IMR-90 (cell line): Measurements from ENCODE around the gene FNBP1L. TPM values are rescaled to one million over a fixed set of nuclear protein-coding genes. Genes with fewer than 3 reads are reported as not detected.

Source experiments
- ATAC-seq: fragments of 200-7000 bp; cut with Tn5 transposase; 2 replicates; pipeline ENCODE4 v1.9.1; 2020; ENCODE audit warnings: low read depth, mild to moderate bottlenecking, moderate library complexity
- BruUV-seq: library from RNA; stranded (reverse); fragments of 400-500 nt; replicated peaks from 2 replicates; lab custom pipeline; 2021; lab: Mats Ljungman, UMichigan
- CTCF ChIA-PET: fragments of 300-600 bp; formaldehyde crosslinking; extraction: SDS; loops from one replicate; lab custom pipeline; 2021; ENCODE audit warnings: antibody characterized with exemption; lab: Yijun Ruan, JAX
- POLR2A ChIA-PET: fragments of 300-600 bp; sonication (Branson Sonifier 250); formaldehyde crosslinking; loops from one replicate; lab custom pipeline; 2022; ENCODE audit warnings: antibody characterized with exemption; ENCODE audit not compliant: unreplicated experiment; lab: Charles Lee
- DNase-seq: peaks from one replicate; pipeline ENCODE4 v3.0.0; 2013
- H2AFZ ChIP-seq: replicated peaks from 2 replicates; pipeline ENCODE3; 2013; ENCODE audit warnings: low read length, mild to moderate bottlenecking; ENCODE audit not compliant: poor library complexity
- H2AK5ac ChIP-seq: 2 replicates; pipeline ENCODE4 v1.6.1; 2013; ENCODE audit warnings: low read depth, low read length, inconsistent platforms
- H2AK9ac ChIP-seq: replicated peaks from 2 replicates; pipeline ENCODE3; 2013; ENCODE audit warnings: mild to moderate bottlenecking, low read depth, low read length, moderate library complexity; ENCODE audit not compliant: poor library complexity
- H2BK120ac ChIP-seq: 2 replicates; pipeline ENCODE4 v1.6.1; 2013; ENCODE audit warnings: low read depth, low read length, inconsistent platforms
- H2BK15ac ChIP-seq: 3 replicates; pipeline ENCODE4 v1.6.1; 2013; ENCODE audit warnings: low read depth, low read length, inconsistent platforms
- H2BK20ac ChIP-seq: 2 replicates; pipeline ENCODE4 v1.6.1; 2013; ENCODE audit warnings: low read depth, mild to moderate bottlenecking, inconsistent platforms, low read length, moderate library complexity
- H2BK5ac ChIP-seq: 2 replicates; pipeline ENCODE4 v1.6.1; 2013; ENCODE audit warnings: mild to moderate bottlenecking, low read depth, low read length, inconsistent platforms; ENCODE audit not compliant: poor library complexity, severe bottlenecking
- H3K14ac ChIP-seq: replicated peaks from 2 replicates; pipeline ENCODE4 v1.6.1; 2013; ENCODE audit warnings: low read depth, low read length, inconsistent platforms
- H3K18ac ChIP-seq: 2 replicates; pipeline ENCODE4 v1.6.1; 2013; ENCODE audit warnings: low read depth, low read length, control low read depth
- H3K23ac ChIP-seq: 2 replicates; pipeline ENCODE4 v1.6.1; 2013; ENCODE audit warnings: low read depth, low read length, inconsistent platforms
- H3K27ac ChIP-seq: 2 replicates; pipeline ENCODE4 v1.5.1; 2013; ENCODE audit warnings: mild to moderate bottlenecking, control low read depth, low read length; ENCODE audit not compliant: insufficient read depth
- H3K27me3 ChIP-seq: 2 replicates; pipeline ENCODE4 v1.6.1; 2013; ENCODE audit warnings: low read length; ENCODE audit not compliant: control insufficient read depth, insufficient read depth
- H3K36me3 ChIP-seq: 2 replicates; pipeline ENCODE4 v1.6.1; 2013; ENCODE audit warnings: low read length, mixed read lengths; ENCODE audit not compliant: control insufficient read depth, insufficient read depth
- H3K4ac ChIP-seq: 2 replicates; pipeline ENCODE4 v1.6.1; 2013; ENCODE audit warnings: low read depth, low read length, inconsistent platforms
- H3K4me1 ChIP-seq: 2 replicates; pipeline ENCODE4 v1.6.1; 2013; ENCODE audit warnings: low read length, mixed read lengths; ENCODE audit not compliant: control insufficient read depth, insufficient read depth
- H3K4me2 ChIP-seq: 2 replicates; pipeline ENCODE4 v1.6.1; 2013; ENCODE audit warnings: low read depth, mild to moderate bottlenecking, control low read depth, low read length, moderate library complexity
- H3K4me3 ChIP-seq: 2 replicates; pipeline ENCODE4 v1.5.1; 2013; ENCODE audit warnings: low read depth, mild to moderate bottlenecking, control low read depth, low read length, moderate library complexity; ENCODE audit not compliant: insufficient read depth
- H3K56ac ChIP-seq: 2 replicates; pipeline ENCODE4 v1.6.1; 2013; ENCODE audit warnings: low read length, inconsistent platforms; ENCODE audit not compliant: insufficient read depth; ENCODE audit errors: extremely low read depth
- H3K79me1 ChIP-seq, 2 experiments: 2 replicates each; pipeline ENCODE4 v1.6.1; 2013; ENCODE audit warnings: low read length in 2 of 2, inconsistent platforms in 1 of 2, low read depth in 1 of 2
- H3K9ac ChIP-seq: 2 replicates; pipeline ENCODE4 v1.6.1; 2013; ENCODE audit warnings: low read depth, low read length, control low read depth
- H3K9me1 ChIP-seq: 2 replicates; pipeline ENCODE4 v1.6.1; 2013; ENCODE audit warnings: low read length, inconsistent platforms; ENCODE audit not compliant: insufficient read depth
- H3K9me3 ChIP-seq: 2 replicates; pipeline ENCODE4 v1.6.1; 2013; ENCODE audit warnings: low read length; ENCODE audit not compliant: control insufficient read depth, insufficient read depth
- H4K20me1 ChIP-seq: 2 replicates; pipeline ENCODE4 v1.6.1; 2013; ENCODE audit warnings: low read length, inconsistent platforms; ENCODE audit not compliant: insufficient read depth
- H4K5ac ChIP-seq: 2 replicates; pipeline ENCODE4 v1.6.1; 2013; ENCODE audit warnings: mild to moderate bottlenecking, low read depth, low read length, control low read depth
- H4K8ac ChIP-seq, 2 experiments: 2 replicates each; pipeline ENCODE4 v1.6.1; 2013; ENCODE audit warnings: low read depth in 2 of 2, low read length in 2 of 2, control low read depth in 1 of 2, inconsistent platforms in 1 of 2
- H4K91ac ChIP-seq: 2 replicates; pipeline ENCODE4 v1.6.1; 2013; ENCODE audit warnings: low read depth, low read length, inconsistent platforms; ENCODE audit not compliant: insufficient read depth
- BHLHE40 ChIP-seq: fragments of 150-350 bp; IDR thresholded peaks from 2 replicates; pipeline ENCODE4 v1.6.1; 2016; ENCODE audit warnings: mild to moderate bottlenecking, low read depth, low read length
- CEBPB ChIP-seq: IDR thresholded peaks from 2 replicates; pipeline ENCODE4 v1.6.1; 2012; ENCODE audit warnings: low read depth, low read length, improper control_type of control experiment
- CTCF ChIP-seq: conservative IDR thresholded peaks from 2 replicates; pipeline ENCODE4 v1.5.1; 2012; ENCODE audit warnings: mild to moderate bottlenecking, low read depth, low read length, improper control_type of control experiment
- ELK1 ChIP-seq: fragments of 150-350 bp; IDR thresholded peaks from 2 replicates; pipeline ENCODE4 v1.6.1; 2016; ENCODE audit warnings: low read depth, mild to moderate bottlenecking, low read length, moderate library complexity, borderline replicate concordance
- MAFK ChIP-seq: IDR thresholded peaks from 2 replicates; pipeline ENCODE4 v1.6.1; 2012; ENCODE audit warnings: low read depth, low read length, improper control_type of control experiment
- MAZ ChIP-seq: IDR thresholded peaks from 2 replicates; pipeline ENCODE4 v1.6.1; 2012; ENCODE audit warnings: low read depth, mild to moderate bottlenecking, low read length, improper control_type of control experiment, moderate library complexity, borderline replicate concordance
- POLR2A ChIP-seq: IDR thresholded peaks from 2 replicates; pipeline ENCODE4 v1.6.1; 2012; ENCODE audit warnings: mild to moderate bottlenecking, low read depth, low read length
- RAD21 ChIP-seq: IDR thresholded peaks from 2 replicates; pipeline ENCODE4 v1.6.1; 2012; ENCODE audit warnings: low read length, improper control_type of control experiment
- RCOR1 ChIP-seq: IDR thresholded peaks from 2 replicates; pipeline ENCODE4 v1.6.1; 2012; ENCODE audit warnings: mild to moderate bottlenecking, low read length, improper control_type of control experiment; ENCODE audit not compliant: insufficient replicate concordance
- RFX5 ChIP-seq: IDR thresholded peaks from 2 replicates; pipeline ENCODE4 v1.8.0; 2012; ENCODE audit warnings: low read depth, mild to moderate bottlenecking, low read length, moderate library complexity
- USF2 ChIP-seq: fragments of 150-350 bp; IDR thresholded peaks from 2 replicates; pipeline ENCODE4 v1.6.1; 2017; ENCODE audit warnings: mild to moderate bottlenecking, antibody characterized with exemption, low read length, low read depth
- WGBS, 2 experiments: methylation state at CpG; one replicate each; pipeline versions ENCODE4 v1.1.5 to v1.1.7; 2013; ENCODE audit warnings: missing lambda C conversion rate in 2 of 2; ENCODE audit not compliant: insufficient read length in 1 of 2; ENCODE audit errors: extremely low coverage in 2 of 2; 5-methylcytosine and 5-hydroxymethylcytosine counted together
- dilution Hi-C: fragments of 300-500 bp; cut with HindIII; formaldehyde crosslinking; loops from one replicate; pipeline ENCODE4 v1.14.3; 2018; ENCODE audit warnings: low sequenced_read_pairs; ENCODE audit not compliant: unreplicated experiment
- in situ Hi-C: fragments of 300-500 bp; cut with MboI; formaldehyde crosslinking; loops from 3 replicates; pipeline ENCODE4 v1.14.3; 2019; ENCODE audit warnings: low sequenced_read_pairs, inconsistent platforms, mixed read lengths
- intact Hi-C: fragments of 100-400 bp; cut with micrococcal nuclease; formaldehyde crosslinking; loops from 2 replicates; pipeline ENCODE4 v1.10.0; 2022
- polyA plus RNA-seq, 3 experiments: library from polyadenylated mRNA; depleted of rRNA; stranded (reverse); fragments of >200 nt; gene quantifications; 2 replicates each; pipeline ENCODE4 v1.2.3, GENCODE V29; 2012; ENCODE audit warnings: low replicate concordance in 1 of 3
- total RNA-seq: library from RNA; depleted of rRNA; stranded (reverse); fragments of >200 nt; gene quantifications from 2 replicates; pipeline ENCODE4 v1.2.3, GENCODE V29; 2012

Gene FNBP1L
- total and polyA plus RNA-seq, 2 of the 4 experiments (the other 2 are of a cell fraction), result 9.3 to 15.2 TPM

- intact Hi-C loops (loop anchor here (10.0 kb wide), 1 partner anchor 54 kb away; no protein-coding TSS in a partner anchor), dilution Hi-C loops (no loop called here), in situ Hi-C loops (no loop called here)
- Histone ChIP-seq H4K5ac (no peak overlapping the region), H4K8ac (no peak overlapping the region), H3K4me1 (peaks cover 5% of the 10 kb centered on the region), H3K14ac (no peak overlapping the region), H4K20me1 (peaks cover 8% of the 10 kb centered on the region; the same call in 1 of the 2 replicates), H2AK9ac (no peak overlapping the region), H3K9ac (no peak overlapping the region), H3K23ac (no peak overlapping the region), H3K4me2 (no peak overlapping the region), H3K79me1 (no peaks in the 10 kb centered on the region), H4K91ac (no peak overlapping the region), H3K9me3 (no peaks in the 10 kb centered on the region), H3K27me3 (no peaks in the 10 kb centered on the region), H2BK15ac (no peak overlapping the region), H2AK5ac (no peak overlapping the region), H3K4me3 (no peak overlapping the region), H2AFZ (no peak overlapping the region), H3K9me1 (no peaks in the 10 kb centered on the region), H3K4ac (no peak overlapping the region), H2BK5ac (no peak overlapping the region), H3K18ac (no peak overlapping the region), H3K36me3 (peaks cover 11% of the 10 kb centered on the region), H3K27ac (no peak overlapping the region), H3K56ac (no peak overlapping the region), H2BK120ac (no peak overlapping the region), H2BK20ac (no peak overlapping the region)
- CTCF ChIA-PET, result no interaction called here
- ATAC-seq (no peak), DNase-seq (no peak)
- no CpG with 5 or more reads among the region's 1 CpG for WGBS, 2 experiments
- POLR2A ChIA-PET, result no interaction called here
- no TSS peak for BruUV-seq
- TF ChIP-seq POLR2A, result no peak
- no peak for TF ChIP-seq USF2
- TF ChIP-seq MAZ, result no peak
- TF ChIP-seq RFX5, result no peak
- no peak for TF ChIP-seq MAFK
- TF ChIP-seq RAD21, result no peak
- TF ChIP-seq RCOR1, result no peak
- TF ChIP-seq ELK1, result no peak
- no peak for TF ChIP-seq CTCF
- TF ChIP-seq BHLHE40, result no peak
- TF ChIP-seq CEBPB, result no peak
Observed at GRCh38 chr1:93549131-93549530, 101.2 kb downstream of the FNBP1L start.
